KMS-11 (cell line): Measurements from ENCODE around the gene MDC1.

Source experiments
- H2AFZ ChIP-seq: fragments of 200-600 bp; sonication (generic); 2 replicates; pipeline ENCODE4 v1.6.1; 2016; ENCODE audit warnings: antibody characterized with exemption, mixed run types, low read depth
- H3K27ac ChIP-seq: fragments of 200-600 bp; sonication (generic); 2 replicates; pipeline ENCODE4 v1.6.1; 2016; ENCODE audit warnings: mild to moderate bottlenecking, mixed run types
- H3K27me3 ChIP-seq: fragments of 200-600 bp; sonication (generic); 2 replicates; pipeline ENCODE4 v1.6.1; 2017; ENCODE audit warnings: mild to moderate bottlenecking, low read depth, mixed run types, moderate library complexity; ENCODE audit not compliant: insufficient read depth
- H3K36me3 ChIP-seq: fragments of 200-600 bp; sonication (generic); 2 replicates; pipeline ENCODE4 v1.6.1; 2017; ENCODE audit warnings: mild to moderate bottlenecking, mixed run types; ENCODE audit not compliant: insufficient read depth
- H3K4me1 ChIP-seq: fragments of 200-600 bp; sonication (generic); 2 replicates; pipeline ENCODE4 v1.6.1; 2016; ENCODE audit warnings: mild to moderate bottlenecking, low read depth, mixed run types; ENCODE audit not compliant: poor library complexity, severe bottlenecking
- H3K4me2 ChIP-seq: fragments of 200-600 bp; sonication (generic); 2 replicates; pipeline ENCODE4 v1.7.0; 2016; ENCODE audit warnings: mild to moderate bottlenecking, mixed run types
- H3K4me3 ChIP-seq: fragments of 200-600 bp; sonication (generic); IDR thresholded peaks from 2 replicates; pipeline ENCODE4 v1.6.1; 2017; ENCODE audit warnings: low read depth, low read length, mixed read lengths; ENCODE audit not compliant: insufficient read depth
- H3K79me2 ChIP-seq: fragments of 200-600 bp; sonication (generic); 2 replicates; pipeline ENCODE4 v1.6.1; 2016; ENCODE audit warnings: low read depth, mixed run types; ENCODE audit not compliant: insufficient read depth
- H3K9ac ChIP-seq: fragments of 200-600 bp; sonication (generic); 2 replicates; pipeline ENCODE4 v1.6.1; 2016; ENCODE audit warnings: mild to moderate bottlenecking, mixed run types
- H4K20me1 ChIP-seq: fragments of 200-600 bp; sonication (generic); 2 replicates; pipeline ENCODE4 v1.6.1; 2016; ENCODE audit warnings: mild to moderate bottlenecking, mixed run types; ENCODE audit not compliant: insufficient read depth
- CTCF ChIP-seq: fragments of 200-600 bp; sonication (generic); conservative IDR thresholded peaks from 2 replicates; pipeline ENCODE4 v1.6.1; 2017; ENCODE audit warnings: low read depth, mild to moderate bottlenecking, antibody characterized with exemption, low read length, moderate library complexity, mixed read lengths

The MDC1 gene

GRCh38 chr6:30741789-30742315 lies 24.8 kb upstream of the MDC1 start:
- H2AFZ ChIP-seq: peak overlapping the region; percentile 89
- H4K20me1 ChIP-seq: no peaks in the 10 kb centered on the region
- H3K4me2 ChIP-seq: peak overlapping the region; percentile 98
- no peaks in the 10 kb centered on the region for H3K79me2 ChIP-seq
- H3K4me3 ChIP-seq: no peak overlapping the region
- no peaks in the 10 kb centered on the region for H3K27me3 ChIP-seq
- H3K4me1 ChIP-seq: peaks cover 34% of the 10 kb centered on the region
- TF ChIP-seq CTCF: no peak
- H3K36me3 ChIP-seq: no peaks in the 10 kb centered on the region
- H3K27ac ChIP-seq: no peak overlapping the region
- H3K9ac ChIP-seq: peak overlapping the region; percentile 40; the same call in 1 of the 2 replicates

DNA sequence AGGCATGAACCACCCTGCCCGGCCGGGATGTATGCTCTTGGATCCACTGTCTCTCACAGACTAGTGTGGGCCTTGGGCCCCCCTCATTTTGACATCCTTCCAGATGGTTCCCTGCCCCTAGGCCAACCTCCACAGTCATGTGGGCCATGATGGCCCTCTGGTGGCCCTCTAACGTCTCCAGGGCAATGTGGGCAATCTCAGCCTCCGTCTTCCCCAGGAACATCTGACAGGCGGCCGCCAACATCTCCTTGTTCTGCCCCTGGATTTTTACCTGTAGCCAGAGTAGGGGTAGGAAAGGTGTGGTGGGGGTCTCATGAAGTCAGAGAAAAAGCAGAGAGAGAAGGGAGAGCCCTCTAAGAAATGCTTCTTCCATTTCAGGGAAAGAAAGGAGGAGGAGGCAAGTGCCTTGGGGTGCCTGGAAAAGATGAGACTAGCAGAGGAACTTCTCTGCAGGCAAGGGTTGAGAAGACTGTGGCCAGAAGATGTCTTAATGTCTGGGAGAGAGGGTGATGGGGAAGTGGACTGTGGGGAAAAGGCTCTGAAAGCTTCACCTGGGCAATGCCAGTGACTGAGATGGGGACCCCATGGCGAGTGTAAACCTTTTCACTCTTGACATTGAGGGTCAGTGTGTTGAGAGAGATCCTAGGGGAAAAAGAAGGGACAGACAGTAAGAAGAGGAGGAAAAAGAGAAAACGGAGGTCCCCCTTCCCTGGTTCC lies 24.1 kb upstream of the MDC1 start:
- H2AFZ ChIP-seq: no peak overlapping the region
- H3K9ac ChIP-seq: peak overlapping the region; percentile 40; the same call in 1 of the 2 replicates
- no peaks in the 10 kb centered on the region for H3K27me3 ChIP-seq
- H3K36me3 ChIP-seq: no peaks in the 10 kb centered on the region
- H3K4me1 ChIP-seq: peaks cover 34% of the 10 kb centered on the region
- TF ChIP-seq CTCF: no peak
- H4K20me1 ChIP-seq: no peaks in the 10 kb centered on the region
- H3K79me2 ChIP-seq: no peaks in the 10 kb centered on the region
- H3K4me2 ChIP-seq: peak overlapping the region; percentile 98
- no peak overlapping the region for H3K4me3 ChIP-seq
- no peak overlapping the region for H3K27ac ChIP-seq

- no peaks in the 10 kb centered on the region for H3K36me3 ChIP-seq
- H3K4me2 ChIP-seq: no peak overlapping the region; the same call in 1 of the 2 replicates
- no peaks in the 10 kb centered on the region for H3K27me3 ChIP-seq
- no peak for TF ChIP-seq CTCF
- no peak overlapping the region for H3K4me3 ChIP-seq
- no peaks in the 10 kb centered on the region for H3K79me2 ChIP-seq
- no peak overlapping the region for H3K27ac ChIP-seq
- H2AFZ ChIP-seq: no peak overlapping the region
- no peaks in the 10 kb centered on the region for H4K20me1 ChIP-seq
- no peak overlapping the region for H3K9ac ChIP-seq
- peaks cover 39% of the 10 kb centered on the region for H3K4me1 ChIP-seq
Measured at GRCh38 chr6:30740540-30740870, 23.4 kb upstream of the MDC1 start.

- no peaks in the 10 kb centered on the region for H3K79me2 ChIP-seq
- no peak overlapping the region for H3K4me2 ChIP-seq
Measured at GRCh38 chr6:30738532-30738931, 21.5 kb upstream of the MDC1 start.

More at GRCh38 chr6:30738532-30738931, 21.5 kb upstream of the MDC1 start:
- H3K27ac ChIP-seq: no peak overlapping the region
- H3K4me3 ChIP-seq: no peak overlapping the region
- no peak overlapping the region for H2AFZ ChIP-seq
- TF ChIP-seq CTCF: no peak
- H3K27me3 ChIP-seq: no peaks in the 10 kb centered on the region
- no peaks in the 10 kb centered on the region for H4K20me1 ChIP-seq
- H3K9ac ChIP-seq: no peak overlapping the region
- no peaks in the 10 kb centered on the region for H3K36me3 ChIP-seq
- H3K4me1 ChIP-seq: peaks cover 30% of the 10 kb centered on the region
